Activated T-cell treated with anti-CD3 and anti-CD28 coated beads for 4 hours (primary cell): Measurements from ENCODE around the gene MRPL19.

Source experiments
- DNase-seq: peaks from one replicate; pipeline ENCODE4 v3.0.0-alpha.2; 2020

The MRPL19 gene

DNA sequence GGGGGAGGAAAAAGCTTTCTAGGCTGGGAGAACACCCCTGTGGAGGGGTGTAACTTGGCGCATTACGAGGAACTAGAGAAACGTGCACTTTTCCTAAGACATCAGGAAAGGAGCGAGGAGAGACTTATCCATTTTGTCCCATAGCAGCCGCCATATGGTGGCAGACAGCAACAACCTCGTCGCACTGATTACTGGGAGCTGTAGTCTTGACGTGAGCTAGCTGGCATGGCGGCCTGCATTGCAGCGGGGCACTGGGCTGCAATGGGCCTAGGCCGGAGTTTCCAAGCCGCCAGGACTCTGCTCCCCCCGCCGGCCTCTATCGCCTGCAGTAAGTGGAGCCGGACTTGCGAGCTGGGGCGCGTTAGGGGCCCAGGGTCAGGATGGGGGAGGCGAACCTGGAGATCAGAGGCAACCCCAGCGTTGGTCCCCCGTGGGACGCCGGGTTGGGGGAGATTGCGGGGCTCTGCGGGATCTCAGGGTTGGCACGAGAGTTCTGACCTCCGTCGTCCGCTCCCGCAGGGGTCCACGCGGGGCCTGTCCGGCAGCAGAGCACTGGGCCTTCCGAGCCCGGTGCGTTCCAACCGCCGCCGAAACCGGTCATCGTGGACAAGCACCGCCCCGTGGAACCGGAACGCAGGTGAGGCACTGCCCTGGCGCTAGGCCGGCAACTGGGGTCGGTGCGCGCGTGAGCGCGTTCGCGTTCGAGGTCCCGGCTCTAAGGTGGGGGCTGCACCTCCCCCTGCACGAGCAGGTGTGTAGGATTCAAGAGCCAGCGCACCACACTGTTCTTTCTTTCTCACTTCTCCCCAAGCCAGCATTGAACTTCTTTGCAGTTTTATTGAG is at the start of gene MRPL19:
TSS of gene MRPL19 (plus strand) at position 201 of the 843 bp plus-strand sequence. CDS start at position 226, 25 bp downstream.
- DNase-seq: peak; percentile 55

DNA sequence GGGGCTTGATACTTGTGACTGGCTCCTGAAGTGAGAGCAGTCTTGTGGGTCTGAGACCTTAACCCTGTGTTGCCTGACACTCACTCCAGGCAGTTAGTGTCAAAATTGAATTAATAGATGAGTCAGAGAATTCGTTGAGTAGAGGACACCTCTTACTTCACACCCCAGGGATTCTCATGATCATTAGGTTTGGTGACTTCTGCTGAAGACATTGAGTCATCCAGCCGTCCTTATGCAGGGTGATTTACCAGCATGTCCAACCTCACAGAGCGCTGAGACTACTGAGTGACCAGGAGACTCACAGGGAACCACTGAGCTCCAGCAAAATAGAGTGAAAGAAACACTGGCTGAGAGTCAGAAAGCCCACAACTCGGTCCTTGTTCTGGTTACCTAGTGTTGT is 49.8 kb upstream of the MRPL19 start:
- DNase-seq: no peak

DNA sequence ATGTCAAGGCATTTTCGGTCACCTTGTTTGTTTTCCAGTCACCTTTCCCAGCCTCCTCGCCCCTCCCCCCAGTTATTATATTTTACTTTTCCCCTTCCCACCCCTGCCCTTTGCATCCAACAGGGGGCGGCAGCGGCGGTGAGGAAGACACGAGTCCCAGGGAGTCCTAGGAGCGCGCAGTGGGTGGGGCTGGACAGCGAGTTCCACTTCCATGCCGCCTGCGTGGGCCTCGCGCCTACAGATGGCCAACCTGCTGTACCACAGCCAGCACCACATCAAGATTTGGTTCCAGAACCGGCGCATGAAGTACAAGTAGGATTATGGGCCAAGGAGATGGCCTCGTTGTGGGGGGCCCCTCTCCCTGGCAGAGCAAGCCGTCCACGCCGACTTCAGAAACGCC is 48.6 kb upstream of the MRPL19 start:
- DNase-seq: no peak

DNA sequence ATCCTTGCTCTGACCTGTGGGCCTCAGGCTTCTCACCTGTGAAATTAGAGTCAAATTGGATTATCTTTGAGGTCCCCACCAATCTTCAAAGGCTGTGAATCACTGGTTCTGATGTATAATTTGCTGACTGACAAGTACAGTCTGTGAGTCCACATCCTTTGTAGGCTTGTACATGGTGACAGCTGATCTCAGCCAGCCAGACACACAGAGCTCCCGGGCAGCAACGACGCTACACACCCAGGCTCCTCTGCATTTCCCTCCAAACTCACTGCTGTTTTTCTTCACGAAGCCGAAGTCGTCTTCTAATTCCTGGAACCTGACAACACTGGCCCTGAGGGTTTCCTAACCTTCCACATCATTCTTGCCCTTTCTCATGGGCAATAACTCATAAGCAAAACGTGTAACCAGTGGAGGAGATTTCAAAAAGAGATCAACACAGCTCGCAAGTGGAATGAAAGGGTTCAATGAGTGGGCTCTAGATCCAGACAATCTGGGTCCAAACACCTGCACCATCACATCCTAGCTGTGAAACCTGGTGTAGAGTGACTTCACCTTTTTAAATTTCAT is 47.9 kb upstream of the MRPL19 start:
- DNase-seq: no peak

DNA sequence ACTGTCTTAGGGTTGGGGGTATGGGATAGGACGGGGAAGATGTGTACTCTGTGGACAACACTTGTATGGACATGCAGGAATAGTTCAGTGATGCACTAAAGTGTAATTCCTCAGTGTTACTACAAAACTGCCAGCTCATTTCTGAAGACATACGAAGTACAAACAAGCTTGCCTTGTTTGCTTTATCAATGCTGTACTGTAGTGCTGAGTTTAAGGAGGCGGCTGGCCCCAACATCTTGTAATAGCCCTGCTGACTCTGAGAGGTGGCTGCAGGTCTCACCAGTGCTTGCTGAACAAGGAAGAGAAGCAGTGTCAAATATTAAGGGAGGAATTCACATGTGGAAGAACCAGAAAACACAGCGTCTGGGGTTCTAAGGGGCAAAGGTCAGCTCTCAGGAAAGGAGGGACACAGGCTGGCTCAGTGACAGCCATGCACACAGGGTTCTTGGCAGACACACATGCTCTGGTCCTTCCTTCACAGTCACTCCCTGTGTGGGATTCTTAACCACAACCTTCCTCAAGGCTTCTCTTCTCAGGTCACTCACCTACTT is 46.0 kb upstream of the MRPL19 start:
- no peak for DNase-seq

DNA sequence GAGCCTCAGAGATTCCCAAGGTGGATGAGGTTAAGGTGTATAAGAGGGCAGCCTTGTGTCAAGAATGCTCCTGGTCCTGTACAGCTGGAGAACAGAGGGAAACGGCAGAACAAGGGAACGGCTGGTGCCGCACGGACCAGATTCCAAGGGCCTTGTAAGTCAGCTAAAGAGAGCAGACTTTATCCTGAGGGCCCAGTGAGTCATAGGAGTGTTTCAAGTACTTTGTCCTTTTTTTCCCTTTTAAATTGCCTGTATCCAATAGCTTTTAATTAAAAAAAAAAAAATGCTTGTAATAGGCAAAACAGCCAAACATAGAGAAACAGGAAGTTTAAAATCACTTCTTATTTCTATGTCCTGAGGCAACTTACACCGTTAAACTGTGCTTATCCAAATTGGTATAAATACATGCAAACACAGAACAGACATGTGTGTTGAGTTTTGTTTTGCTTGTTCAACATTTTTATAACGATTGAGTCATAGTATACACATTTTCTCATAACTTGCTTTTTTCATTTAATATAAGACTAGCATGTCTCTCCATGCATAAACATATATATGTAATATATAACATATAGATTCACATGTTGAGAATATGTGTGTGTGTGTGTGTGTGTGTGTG is 43.8 kb upstream of the MRPL19 start:
- DNase-seq: no peak

DNA sequence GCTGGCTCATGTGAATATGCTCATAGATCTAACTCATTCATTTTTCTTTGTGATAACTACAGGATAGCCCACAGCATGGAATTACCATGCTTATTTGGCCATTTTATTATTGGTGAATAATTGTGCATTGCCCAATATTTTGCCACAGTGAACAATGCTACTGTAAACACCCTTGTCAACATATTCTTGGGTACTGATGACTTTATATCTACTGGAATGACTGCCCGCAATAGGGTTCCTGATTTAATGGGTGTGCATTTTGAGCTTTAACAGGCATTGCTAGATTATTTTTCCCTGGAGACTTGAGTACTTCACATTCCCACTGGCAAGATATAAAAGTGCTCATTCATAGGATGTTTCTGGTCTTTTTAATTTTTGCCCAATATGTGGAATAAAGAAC is 43.1 kb upstream of the MRPL19 start:
- no peak for DNase-seq

DNA sequence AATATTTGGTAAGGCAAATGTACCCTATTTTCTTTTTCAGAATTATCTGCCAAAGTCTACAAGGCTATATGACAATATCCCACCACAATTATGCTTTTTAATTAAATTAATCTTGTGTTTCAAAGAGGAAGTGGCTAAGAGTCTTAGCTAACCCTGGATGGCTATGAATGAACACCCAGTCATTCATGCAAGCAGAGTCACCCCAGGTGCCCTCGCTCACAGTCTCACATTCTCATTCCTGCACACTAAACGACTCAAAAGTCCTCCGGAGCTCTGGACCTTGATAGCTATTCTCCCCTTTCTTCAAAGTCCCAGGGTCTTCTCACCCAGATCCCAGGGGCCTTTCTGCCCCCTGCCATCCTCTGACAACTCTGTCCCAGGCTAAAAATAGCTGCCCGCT is 42.1 kb upstream of the MRPL19 start:
- no peak for DNase-seq

DNA sequence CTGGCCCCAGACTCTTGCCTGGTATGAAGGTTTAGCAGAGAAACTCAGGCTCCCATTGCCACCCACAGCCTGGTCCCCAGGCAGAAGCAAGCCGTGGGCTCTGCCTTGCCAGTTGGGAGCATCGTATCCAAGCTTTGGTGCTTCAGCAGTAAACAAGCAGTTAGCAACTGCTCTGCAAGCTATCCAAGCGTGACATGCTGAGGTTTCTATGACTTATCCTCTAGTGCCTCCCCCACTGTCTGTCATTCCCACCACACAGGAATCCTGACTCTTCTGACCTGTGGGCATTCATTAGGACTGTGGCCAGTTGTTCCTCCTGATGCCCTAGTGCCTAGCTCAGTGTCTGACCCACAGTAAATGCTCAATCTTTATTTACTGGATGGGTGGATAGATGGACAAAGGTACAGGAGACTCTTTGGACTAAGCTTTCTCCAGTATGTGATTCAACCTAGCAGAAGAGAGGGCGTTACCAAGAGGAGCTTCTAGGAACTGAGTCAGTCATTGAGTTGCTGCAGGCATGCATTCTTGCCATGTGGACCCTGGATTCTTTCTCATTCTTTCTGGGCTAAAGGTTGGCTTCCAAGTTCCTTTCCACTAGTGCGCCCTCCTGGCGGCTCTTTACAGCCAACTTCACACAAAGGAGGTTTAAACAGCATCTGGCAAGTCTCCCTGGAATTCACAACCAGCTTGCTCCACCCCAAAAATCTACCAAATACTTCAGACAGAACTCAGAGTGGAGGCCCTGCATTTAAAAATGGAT is 40.6 kb upstream of the MRPL19 start:
- no peak for DNase-seq

DNA sequence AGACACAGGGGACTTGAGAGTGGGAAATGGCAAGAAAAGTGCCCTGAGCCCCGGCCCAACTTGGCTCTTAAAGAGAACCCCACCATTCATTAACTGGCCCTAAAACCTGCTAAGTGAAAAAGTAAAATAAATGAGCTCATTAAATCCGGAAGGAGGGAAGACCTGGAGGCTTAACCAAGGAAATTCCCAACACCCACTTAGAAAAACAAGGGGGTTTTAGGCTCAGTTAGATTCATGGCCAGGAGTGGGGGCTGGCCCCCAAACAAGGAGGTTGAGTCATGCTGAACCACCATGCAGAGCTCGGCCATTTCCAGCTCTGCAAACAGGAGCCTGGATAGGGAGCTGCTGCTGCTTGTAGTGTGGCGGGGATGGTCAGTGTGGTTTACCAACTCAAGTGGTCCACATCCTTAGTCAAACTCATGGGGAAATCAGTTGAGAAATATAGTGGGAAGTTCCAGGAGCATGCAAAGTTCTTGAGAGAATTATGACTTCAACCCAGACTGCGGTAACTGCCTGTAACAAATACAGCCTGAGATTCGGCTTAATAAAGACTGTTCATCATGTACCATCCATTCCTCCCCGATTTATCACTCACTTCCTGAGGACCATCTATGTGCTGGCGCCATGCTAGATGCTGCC is 39.7 kb upstream of the MRPL19 start:
- DNase-seq: no peak

DNA sequence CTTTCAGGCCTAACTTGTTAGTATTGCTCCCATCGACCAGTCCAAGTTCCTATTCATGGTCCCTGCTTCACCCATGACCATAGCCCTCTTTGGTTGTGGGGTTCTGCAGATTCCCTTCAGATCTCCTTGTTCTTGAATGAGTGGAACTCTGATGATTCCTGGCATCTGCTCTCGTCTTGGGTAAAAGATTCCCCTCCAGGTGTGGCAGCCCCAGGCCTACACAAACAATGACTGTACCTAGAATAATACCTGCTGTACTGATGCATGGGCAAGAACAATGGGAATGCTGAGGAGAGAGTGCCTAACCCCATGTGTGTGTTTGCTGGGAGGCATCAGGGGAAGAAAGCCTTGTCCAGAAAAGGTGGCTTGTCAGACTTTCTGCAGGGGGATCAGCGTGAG is 39.2 kb upstream of the MRPL19 start:
- no peak for DNase-seq

DNA sequence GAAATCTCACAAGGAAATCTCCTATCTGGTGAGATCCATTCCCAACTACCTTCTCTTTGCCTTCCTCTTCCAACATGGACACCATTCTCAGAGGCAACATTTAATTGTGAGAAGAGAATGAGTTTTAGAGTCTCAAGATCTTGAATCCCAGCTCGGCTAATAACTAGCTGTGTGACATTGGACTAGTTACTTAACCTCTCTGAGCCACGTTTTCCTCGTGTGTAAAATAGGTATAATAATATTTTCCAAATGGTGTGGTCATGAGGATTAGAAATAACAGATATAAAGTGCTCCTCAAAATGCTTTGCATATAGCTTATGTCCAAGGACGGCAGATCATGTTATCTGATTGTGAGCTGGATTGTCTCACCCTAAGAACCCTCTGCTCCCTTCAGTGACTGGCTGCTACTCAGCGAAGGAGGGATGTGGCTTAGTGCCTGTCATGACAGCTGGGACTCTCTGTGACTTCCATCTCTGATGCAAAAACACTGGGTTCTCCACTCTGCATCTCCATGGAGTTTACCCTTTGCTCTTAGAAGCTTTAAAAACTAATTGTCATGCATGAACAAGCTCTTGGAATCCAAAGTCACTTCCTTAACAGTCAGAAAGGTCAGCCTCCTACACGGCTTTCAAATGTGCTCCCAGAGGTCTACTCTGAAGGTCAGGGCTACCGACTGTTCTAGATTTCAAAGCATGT is 38.4 kb upstream of the MRPL19 start:
- DNase-seq: no peak

DNA sequence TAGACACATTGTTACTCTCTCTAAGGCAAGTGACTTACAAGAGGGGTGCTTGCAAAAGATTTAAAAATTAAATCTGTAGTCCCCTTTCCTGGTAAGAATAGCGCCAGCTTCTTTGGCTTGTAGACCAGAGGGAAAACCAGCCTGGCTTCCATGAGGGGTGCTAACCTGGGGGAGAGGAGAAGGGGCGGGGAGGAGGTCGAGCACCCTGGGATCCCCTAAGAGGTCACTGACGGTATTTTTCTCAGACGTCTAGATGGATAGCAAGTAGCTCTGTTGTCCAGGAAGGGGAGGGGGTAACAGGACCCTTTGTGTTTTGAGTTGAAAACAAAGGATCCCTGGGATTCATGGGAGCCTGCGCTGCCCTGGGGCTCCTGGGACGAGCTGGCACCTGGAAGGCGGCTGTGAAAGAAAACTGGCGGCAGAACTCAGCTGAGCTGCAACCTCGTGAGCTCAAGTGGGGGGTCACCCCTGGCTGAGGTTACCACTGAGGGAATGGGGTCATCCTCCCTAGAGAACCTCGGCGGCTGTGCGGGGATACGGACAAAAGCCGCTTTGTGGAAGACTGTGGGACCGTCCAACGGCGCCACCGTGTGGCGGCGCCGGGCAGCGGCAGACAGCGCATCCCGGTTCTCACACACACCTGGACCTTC is 37.8 kb upstream of the MRPL19 start:
- DNase-seq: peak; percentile 22

DNA sequence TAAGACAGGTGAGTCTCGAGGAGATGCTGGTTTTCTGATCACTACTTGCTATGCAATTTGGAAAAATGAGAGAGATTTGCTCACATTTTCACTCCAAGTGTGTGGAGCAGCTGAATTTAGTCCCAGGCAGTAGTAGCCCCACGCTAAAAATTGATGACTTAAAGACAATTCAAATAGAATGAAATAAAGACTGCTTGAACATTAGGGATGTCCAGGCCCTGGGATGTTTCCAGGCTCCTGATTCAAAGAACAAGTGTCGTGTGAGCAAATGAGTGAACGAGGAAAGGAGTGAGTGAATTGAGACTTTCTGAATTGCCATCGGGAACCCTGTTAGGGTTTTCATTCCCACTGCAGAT is 37.3 kb upstream of the MRPL19 start:
- DNase-seq: no peak

DNA sequence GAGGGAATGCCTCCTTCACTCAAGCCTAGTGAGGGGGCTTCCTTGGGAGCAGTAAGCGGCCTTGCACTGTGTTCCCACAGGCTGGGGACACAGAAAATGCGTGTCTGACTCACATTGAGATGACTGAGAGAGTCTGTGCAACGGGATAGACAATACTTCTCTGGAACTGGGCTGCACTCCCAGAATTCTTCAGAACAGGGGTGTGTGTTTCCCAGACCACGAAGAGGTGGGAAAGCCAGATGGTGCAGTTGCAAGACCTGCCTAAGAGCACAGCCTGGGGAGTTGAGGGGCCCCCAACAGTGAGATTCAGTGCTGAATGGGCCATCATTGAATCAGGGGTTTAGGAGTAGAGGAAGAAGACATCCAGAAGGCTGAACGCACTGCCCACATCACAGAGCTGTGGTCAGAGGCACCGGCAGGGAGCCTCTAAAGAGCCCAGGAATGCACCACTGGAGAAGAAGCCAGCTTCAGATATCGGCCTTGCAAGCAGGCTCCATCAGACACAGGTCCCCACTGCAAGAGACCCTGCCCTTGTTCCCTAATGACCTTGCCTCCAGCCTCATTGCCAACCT is 36.6 kb upstream of the MRPL19 start:
- DNase-seq: no peak

DNA sequence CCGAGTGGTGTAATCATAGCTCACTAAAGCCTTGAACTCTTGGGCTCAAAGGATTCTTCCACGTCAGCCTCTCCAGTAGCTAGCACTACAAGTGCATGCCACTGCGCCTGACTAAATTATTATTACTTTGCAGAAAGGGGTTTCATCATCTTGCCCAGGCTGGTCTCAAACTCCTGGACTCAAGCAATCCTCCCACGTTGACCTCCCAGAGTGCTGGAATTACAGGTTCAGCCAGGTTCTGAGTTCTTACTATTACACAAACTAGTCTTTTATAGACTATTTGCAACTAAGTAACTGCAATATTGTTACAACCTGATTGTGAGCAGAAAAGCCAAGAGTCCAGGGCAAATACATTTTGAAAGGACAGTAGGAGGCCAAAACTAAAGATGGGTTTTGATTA is 35.9 kb upstream of the MRPL19 start:
- no peak for DNase-seq

DNA sequence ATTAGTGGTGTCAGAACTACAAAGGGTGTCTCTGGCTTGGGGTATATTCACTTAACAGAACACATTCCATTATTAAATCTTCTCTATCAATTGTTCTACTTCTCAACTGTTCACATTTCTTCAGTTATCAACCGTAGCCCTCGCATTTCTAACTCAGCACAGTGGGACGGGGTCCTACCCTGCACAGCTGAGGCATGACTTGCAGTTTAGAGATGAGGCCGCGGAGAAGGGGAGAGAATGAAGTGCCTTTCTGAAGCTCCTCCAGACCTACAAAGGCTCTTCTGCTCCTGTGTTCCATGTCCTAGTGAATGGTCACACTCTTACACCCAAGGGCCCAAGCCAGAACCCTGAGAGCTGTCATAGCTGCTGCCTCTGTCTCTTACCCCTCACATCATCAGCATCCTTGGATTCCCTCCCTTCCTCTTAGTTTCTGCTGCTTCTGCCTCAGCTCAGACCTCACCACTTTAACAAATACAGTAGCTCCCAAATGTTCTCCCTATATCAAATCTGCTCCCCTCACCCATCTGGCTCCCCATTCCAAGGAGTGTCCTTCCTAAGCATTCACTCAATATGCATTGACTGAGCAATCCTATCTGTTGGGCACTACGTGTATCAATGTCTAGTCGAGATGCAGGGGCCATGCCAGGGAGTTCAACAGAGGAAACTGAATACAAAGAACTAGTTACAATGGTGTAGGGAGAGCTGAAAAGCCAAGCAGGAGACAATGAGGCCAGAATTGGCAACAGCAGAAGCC is 34.3 kb upstream of the MRPL19 start:
- DNase-seq: no peak

DNA sequence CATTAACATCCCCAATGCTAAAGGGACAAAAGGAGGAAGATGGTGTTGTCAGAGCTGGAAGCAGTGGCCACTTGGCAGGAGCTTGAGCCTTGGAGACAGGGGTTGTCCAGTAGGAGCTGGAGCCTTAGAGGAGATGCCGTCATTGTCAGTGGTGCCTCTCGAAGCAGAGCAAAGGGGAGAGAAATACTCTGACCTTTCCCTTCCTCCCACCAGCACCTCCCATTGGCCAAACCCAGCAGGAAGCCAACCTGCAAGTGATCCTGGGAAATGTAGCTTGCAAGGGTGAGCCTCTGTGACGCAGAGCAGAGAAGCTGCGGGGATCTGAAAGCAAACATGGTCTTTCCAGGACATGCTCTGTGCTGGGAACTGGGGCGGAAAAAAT is 33.7 kb upstream of the MRPL19 start:
- no peak for DNase-seq

DNA sequence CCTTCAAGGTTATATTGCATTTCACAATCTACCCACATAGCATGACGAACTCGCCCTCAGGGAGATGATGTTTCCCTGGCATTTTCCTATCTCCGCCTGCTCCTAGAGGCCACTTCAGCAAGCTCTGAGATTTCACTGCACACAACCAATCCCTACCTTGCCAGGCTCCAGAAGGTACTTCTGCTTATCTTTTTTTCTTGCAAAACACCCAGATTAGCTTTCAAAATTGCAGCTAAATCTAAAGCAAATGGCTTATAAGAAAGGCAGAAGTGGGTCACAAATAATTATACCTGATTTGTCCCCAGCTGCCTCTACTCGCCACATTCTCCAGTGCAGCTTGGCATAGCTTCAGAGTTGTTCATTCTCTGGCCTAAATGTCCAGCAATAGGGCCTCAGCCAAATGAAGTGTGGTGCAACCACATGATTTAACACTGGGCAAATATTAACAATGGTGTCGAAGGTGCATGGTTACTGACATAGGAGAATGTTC is 32.4 kb upstream of the MRPL19 start:
- DNase-seq: no peak

DNA sequence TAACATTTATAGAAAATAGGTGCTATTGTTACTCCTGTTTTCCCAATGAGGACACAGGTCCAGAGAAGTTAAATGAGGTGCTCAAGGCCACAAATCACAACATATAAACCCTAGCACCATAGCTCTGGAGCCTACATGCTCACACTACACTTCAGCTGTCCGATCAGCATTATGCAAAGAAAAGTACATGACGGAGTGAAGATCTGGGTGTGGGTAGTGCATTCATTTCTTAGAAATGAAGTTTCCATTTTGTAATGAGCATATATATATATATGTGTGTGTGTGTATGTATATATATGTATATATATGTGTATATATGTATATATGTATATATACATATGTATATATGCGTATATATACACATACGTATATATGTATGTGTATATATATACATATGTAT is 30.2 kb upstream of the MRPL19 start:
- DNase-seq: no peak
